K562 treated with DMSO at 1 percent for 24 hours (cell line): Measurements from ENCODE around the gene SMARCD1. TPM values are rescaled to one million over a fixed set of nuclear protein-coding genes. Genes with fewer than 3 reads are reported as not detected.

Experiments
- total RNA-seq: library from RNA; unstranded; fragments of 300-600 nt; gene quantifications from 2 replicates; pipeline ENCODE4 v1.2.3, GENCODE V29; 2022; ENCODE audit warnings: low read depth; ENCODE audit not compliant: insufficient read depth

The SMARCD1 gene
- 72.7 and 74.2 TPM in 2 replicates for total RNA-seq

DNA sequence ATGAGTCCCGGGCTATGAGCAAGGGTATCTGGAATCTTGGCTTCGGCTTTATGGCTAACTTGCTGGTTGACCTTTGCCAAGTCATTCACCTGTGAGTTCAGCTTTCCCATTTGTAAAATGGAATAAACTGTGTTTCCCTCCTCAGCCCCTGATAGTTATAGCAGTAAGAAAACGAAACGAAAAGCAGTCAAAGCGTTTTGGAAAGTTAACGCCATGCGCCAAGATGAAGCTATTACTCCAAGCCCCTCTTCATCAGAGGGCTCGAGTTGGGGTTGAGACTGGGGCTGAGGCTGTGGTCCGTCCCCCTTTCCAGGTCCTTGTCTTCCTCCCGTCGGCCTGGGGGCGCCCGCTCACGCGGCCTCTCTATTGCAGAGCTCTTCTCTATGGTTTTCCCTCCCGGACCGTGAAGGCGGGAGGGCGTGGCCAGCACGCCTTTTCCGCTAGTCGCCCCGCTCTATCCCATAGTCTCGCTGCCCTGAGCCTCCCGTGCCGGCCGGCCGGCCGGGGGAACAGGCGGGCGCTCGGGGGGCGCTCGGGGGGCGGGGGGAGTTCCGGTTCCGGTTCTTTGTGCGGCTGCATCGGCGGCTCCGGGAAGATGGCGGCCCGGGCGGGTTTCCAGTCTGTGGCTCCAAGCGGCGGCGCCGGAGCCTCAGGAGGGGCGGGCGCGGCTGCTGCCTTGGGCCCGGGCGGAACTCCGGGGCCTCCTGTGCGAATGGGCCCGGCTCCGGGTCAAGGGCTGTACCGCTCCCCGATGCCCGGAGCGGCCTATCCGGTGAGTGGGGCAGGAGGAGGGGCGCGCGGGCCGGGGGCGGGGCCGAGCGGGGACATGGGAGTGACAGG lies at the start of gene SMARCD1:
Gene SMARCD1 (plus strand): TSS at position 568 of the 840 bp plus-strand sequence. CDS start 28 bp downstream, at position 596.

DNA sequence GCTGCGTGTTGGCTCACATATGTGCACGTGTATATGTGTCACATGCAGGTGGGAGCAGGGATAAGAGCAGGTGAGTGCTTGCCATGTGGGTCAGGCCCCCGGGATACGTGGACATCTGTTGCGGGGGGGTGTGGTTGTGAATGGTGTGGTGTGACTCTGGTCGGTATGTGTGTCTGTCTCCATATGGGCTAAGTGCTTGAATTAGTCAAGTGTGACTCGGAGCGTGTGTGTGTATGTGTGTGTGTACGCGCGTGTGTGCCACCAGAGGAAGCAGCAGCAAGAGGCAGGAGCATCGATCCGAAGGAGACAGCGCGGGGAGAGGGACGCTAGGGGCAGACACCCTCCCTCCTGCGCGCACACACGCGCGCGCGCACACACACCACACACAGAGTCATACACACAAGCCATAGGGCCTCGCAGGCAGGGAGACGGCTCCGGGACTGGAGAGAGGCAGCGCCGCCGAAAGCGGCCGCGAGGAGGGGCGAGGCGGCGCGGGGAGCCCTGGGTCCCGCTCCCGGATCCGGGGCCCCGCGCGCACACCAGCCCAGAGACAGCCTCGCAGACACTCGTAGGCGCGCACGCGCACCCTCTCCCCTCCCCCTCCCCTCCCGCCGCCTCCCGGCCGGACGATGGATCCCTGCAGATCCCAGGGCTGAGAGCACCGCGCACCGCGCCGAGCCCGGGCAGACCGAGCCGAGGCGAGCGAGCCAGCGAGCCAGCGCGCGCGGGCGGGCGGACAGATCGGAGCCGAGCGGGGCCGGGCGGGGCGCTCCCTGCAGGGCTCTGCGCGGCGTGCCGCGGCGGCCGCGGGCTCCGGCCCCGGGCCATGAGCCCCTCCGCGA lies 27.9 kb upstream of the SMARCD1 start, which contains the start of gene ASIC1:
Gene ASIC1 (plus strand): TSS at position 597 of the 842 bp plus-strand sequence. CDS start 1,171 bp downstream, outside the sequence.

DNA sequence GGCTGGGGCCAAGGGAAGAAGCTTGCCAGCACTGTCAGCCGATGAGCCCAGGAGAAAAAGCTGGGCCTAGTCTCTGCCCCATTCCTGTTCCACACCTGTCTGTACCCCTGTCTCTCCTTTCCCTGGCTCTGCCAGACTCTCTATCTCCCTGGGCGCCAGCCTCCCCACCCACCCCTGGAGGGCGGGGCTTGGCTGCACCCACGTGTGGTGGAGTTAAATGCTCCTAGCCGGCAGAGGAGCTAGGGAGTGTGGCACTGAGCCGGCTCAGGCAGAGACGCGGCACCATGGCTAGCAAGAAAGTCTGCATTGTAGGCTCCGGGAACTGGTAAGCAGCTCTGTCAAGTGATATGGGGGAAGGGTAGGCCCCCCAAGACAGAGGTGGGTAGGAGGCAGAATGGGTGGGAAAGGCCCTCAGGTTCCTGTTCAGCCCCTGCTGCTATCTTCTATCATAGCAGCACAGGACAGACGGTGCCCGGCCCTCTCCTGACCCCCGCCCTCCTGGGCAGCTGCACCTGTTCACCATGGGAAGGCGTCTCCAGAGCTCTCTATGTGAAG lies 18.7 kb downstream of the SMARCD1 start, which contains the start of gene GPD1:
Gene GPD1 (plus strand): TSS at position 242 of the 555 bp plus-strand sequence. CDS start 43 bp downstream, at position 285.

GRCh38 chr12:50111693-50112455 lies 26.7 kb downstream of the SMARCD1 start, which contains the start of gene COX14:
COX14 (plus strand) TSS chr12:50112236; CDS start chr12:50120044, 7,808 bp downstream.

Other genes with a start within 250 kb of the SMARCD1 start
- 7.1 and 8.0 TPM in 2 replicates for gene BCDIN3D, start 242.2 kb upstream of the SMARCD1 start, total RNA-seq
- 0.15 and 0.16 TPM in 2 replicates for gene FAIM2, start 181.4 kb upstream of the SMARCD1 start, total RNA-seq
- not detected in 2 replicates for gene AQP2, start 134.6 kb upstream of the SMARCD1 start, total RNA-seq
- gene AQP5, start 123.5 kb upstream of the SMARCD1 start, total RNA-seq, result not detected in 2 replicates
- gene AQP6, start 112.4 kb upstream of the SMARCD1 start, total RNA-seq, result 0.41 TPM in 1 of 2 replicates, not detected in the other
- gene RACGAP1, start 59.8 kb upstream of the SMARCD1 start, total RNA-seq, result 74.2 and 79.0 TPM in 2 replicates
- gene ASIC1, start 27.7 kb upstream of the SMARCD1 start, total RNA-seq, result 1.00 and 1.5 TPM in 2 replicates
- 0.23 TPM in 1 of 2 replicates, not detected in the other for gene GPD1, start 18.7 kb downstream of the SMARCD1 start, total RNA-seq
- 52.5 and 65.7 TPM in 2 replicates for gene COX14, start 26.9 kb downstream of the SMARCD1 start, total RNA-seq
- gene CERS5, start 82.0 kb downstream of the SMARCD1 start, total RNA-seq, result 21.7 and 25.7 TPM in 2 replicates
- 18.3 and 18.4 TPM in 2 replicates for gene LIMA1, start 198.2 kb downstream of the SMARCD1 start, total RNA-seq